Type B pancreatic cell (in vitro differentiated cells): ENCODE data around the gene PBX3. TPM values are rescaled to one million over a fixed set of nuclear protein-coding genes. Genes with fewer than 3 reads are reported as not detected.

Experiments used
- DNase-seq: peaks from one replicate; pipeline ENCODE4 v3.0.0; 2021; ENCODE audit warnings: mixed read lengths; ENCODE audit not compliant: unreplicated experiment; ENCODE audit errors: extremely low spot score
- H3K27ac Mint-ChIP-seq: 2 replicates; pipeline ENCODE4 v1.8.0; 2021; ENCODE audit warnings: mild to moderate bottlenecking, mixed read lengths
- H3K27me3 Mint-ChIP-seq: 2 replicates; pipeline ENCODE4 v1.8.0; 2021; ENCODE audit warnings: mixed read lengths
- H3K36me3 Mint-ChIP-seq: 2 replicates; pipeline ENCODE4 v1.8.0; 2021; ENCODE audit warnings: mixed read lengths
- H3K4me1 Mint-ChIP-seq: one replicate; pipeline ENCODE4 v1.8.0; 2021; ENCODE audit warnings: mixed read lengths; ENCODE audit not compliant: unreplicated experiment
- H3K4me3 Mint-ChIP-seq: 2 replicates; pipeline ENCODE4 v1.8.0; 2021; ENCODE audit warnings: mild to moderate bottlenecking, mixed read lengths
- H3K9me3 Mint-ChIP-seq: 2 replicates; pipeline ENCODE4 v1.8.0; 2021; ENCODE audit warnings: mixed read lengths
- total RNA-seq: library from RNA; stranded (reverse); gene quantifications from 2 replicates; pipeline ENCODE4 v1.2.1, GENCODE V29; 2021; ENCODE audit warnings: low replicate concordance
- TF ChIP-seq, protein P1 (sequence below): fragments of 200-600 bp; sonication (generic); conservative IDR thresholded peaks from 2 replicates; pipeline ENCODE4 v1.5.0; 2021; ENCODE audit warnings: antibody characterized with exemption, mild to moderate bottlenecking

The PBX3 gene
- total RNA-seq, 1 donor from 2014 or later, result 60.9 TPM

DNA sequence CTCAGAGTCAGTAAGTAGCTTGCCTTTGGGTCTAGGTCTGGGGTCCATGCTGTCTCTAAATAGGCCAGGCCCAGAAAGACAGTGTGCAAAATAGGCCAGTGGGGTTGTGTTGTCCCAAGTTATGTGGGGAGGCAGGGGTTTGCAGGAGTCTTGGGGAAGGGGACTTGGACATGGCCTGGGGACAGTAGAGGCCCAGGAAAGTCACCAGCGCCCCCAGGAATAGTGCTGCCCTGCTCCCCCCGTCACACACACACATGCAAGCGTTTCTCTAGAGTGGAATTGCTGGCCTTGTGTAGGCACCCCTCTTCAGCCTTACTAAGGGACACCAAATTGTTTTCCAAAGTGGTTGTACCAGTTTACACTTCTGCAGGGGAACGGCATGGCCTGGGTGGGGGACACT, 227.5 kb downstream of the PBX3 start:
- H3K4me1 Mint-ChIP-seq, result no peaks in the 10 kb centered on the region
- no peak for DNase-seq
- H3K4me3 Mint-ChIP-seq, result no peak overlapping the region
- peaks cover 8% of the 10 kb centered on the region for H3K27me3 Mint-ChIP-seq
- H3K9me3 Mint-ChIP-seq, result peaks cover 5% of the 10 kb centered on the region
- H3K27ac Mint-ChIP-seq, result no peak overlapping the region
- TF ChIP-seq, protein P1, sequence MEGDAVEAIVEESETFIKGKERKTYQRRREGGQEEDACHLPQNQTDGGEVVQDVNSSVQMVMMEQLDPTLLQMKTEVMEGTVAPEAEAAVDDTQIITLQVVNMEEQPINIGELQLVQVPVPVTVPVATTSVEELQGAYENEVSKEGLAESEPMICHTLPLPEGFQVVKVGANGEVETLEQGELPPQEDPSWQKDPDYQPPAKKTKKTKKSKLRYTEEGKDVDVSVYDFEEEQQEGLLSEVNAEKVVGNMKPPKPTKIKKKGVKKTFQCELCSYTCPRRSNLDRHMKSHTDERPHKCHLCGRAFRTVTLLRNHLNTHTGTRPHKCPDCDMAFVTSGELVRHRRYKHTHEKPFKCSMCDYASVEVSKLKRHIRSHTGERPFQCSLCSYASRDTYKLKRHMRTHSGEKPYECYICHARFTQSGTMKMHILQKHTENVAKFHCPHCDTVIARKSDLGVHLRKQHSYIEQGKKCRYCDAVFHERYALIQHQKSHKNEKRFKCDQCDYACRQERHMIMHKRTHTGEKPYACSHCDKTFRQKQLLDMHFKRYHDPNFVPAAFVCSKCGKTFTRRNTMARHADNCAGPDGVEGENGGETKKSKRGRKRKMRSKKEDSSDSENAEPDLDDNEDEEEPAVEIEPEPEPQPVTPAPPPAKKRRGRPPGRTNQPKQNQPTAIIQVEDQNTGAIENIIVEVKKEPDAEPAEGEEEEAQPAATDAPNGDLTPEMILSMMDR, result no peak
- peaks cover 5% of the 10 kb centered on the region for H3K36me3 Mint-ChIP-seq

DNA sequence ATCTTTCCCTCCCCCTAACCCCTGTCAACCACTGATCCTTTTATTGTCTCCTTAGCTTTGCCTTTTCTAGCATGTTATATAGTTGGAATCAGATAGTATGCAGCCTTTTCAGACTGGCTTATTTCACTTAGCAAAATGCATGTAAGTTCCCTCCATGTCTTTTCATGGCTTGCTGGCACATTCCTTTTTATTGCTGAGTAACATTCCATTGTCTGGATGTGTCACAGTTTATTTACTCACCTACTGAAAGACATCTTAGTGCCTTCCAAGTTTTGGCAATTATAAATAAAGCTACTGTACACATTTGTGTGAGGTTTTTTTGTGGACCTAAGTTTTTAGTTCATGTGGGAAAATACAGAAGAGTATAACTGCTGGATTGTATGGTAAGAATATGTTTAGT, 230.1 kb downstream of the PBX3 start:
- Mint-ChIP-seq H3K4me3 (no peak overlapping the region), H3K27me3 (peaks cover 20% of the 10 kb centered on the region), H3K4me1 (no peaks in the 10 kb centered on the region), H3K36me3 (peaks cover 8% of the 10 kb centered on the region), H3K9me3 (peaks cover 17% of the 10 kb centered on the region), H3K27ac (no peak overlapping the region)
- TF ChIP-seq, protein P1, result no peak
- no peak for DNase-seq

DNA sequence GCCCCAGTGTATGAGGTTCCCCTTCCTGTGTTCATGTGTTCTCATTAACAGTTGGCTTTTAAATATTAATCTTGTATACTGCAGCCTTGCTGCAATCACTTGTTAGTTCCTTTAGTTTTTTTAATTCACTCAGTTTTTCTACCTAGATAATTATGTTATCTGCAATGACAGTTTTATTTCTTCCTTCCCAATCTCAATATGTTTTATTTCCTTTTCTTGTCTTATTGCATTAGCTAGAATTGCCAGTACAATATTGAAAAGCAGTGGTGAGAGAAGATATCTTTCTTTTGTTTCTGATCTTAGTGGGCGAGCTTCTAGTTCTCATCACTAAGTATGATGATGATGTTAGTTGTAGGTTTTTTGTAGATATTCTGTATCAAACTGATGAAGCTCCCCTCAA, 232.2 kb downstream of the PBX3 start:
- Mint-ChIP-seq H3K36me3 (peaks cover 8% of the 10 kb centered on the region), H3K4me1 (no peaks in the 10 kb centered on the region), H3K4me3 (no peak overlapping the region), H3K27ac (no peak overlapping the region), H3K9me3 (peaks cover 17% of the 10 kb centered on the region), H3K27me3 (peaks cover 27% of the 10 kb centered on the region)
- TF ChIP-seq, protein P1, result no peak
- no peak for DNase-seq

DNA sequence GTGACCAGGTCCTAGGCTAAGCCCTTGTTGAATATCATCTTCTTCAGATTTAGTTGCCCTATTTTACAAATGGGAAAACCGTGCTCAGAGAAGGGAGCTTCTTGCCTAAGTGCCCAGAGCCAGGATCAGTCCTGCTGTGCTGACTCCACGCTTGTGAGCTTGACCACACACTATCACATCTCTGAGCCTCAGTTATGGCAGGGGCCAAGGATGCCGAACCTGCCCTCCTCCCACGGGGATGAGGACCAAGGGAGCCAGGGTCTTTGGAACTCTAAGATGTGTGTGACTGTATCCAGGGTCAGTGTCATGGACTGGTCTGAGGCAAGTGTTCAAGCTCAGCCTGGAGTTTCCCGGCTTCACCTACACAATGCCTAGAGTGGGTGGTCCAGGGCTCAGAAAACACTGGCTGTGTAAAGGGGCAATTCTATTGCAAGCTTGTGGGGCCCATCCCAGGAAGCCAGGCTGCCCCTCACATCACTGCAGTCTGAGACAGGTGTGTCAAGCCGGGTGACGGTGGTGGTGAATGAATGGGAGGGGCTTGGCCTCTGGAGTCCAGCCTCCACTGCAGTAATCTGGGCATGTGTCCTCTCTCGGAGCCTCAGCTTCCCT, 235.7 kb downstream of the PBX3 start:
- Mint-ChIP-seq H3K9me3 (peaks cover 17% of the 10 kb centered on the region), H3K4me1 (no peaks in the 10 kb centered on the region), H3K36me3 (peaks cover 8% of the 10 kb centered on the region), H3K4me3 (no peak overlapping the region), H3K27me3 (peaks cover 27% of the 10 kb centered on the region), H3K27ac (no peak overlapping the region)
- DNase-seq, result peak; percentile 43
- TF ChIP-seq, protein P1, result no peak

DNA sequence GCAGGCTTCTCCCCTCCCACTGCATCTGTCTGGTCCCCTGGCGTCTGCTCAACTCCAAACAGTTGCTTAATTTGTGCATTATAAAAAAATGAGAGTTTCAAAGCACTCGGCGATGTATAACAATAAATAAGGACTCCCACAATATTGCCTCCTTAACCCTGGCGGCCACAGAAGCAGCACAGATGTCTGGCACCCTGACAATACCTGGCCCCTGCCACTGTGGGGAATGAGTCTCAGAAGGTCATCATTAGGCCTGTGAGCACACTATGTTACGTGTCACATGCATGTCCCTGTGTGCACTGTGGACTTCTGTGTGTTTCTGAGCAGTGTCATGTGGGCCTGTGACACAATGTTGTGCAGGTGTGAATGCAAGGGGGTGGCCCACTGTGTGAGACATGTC, 236.5 kb downstream of the PBX3 start:
- Mint-ChIP-seq H3K27me3 (peaks cover 30% of the 10 kb centered on the region), H3K4me1 (no peaks in the 10 kb centered on the region), H3K9me3 (peaks cover 17% of the 10 kb centered on the region), H3K36me3 (peaks cover 8% of the 10 kb centered on the region), H3K27ac (no peak overlapping the region), H3K4me3 (no peak overlapping the region)
- TF ChIP-seq, protein P1, result no peak
- peak; percentile 55 for DNase-seq

DNA sequence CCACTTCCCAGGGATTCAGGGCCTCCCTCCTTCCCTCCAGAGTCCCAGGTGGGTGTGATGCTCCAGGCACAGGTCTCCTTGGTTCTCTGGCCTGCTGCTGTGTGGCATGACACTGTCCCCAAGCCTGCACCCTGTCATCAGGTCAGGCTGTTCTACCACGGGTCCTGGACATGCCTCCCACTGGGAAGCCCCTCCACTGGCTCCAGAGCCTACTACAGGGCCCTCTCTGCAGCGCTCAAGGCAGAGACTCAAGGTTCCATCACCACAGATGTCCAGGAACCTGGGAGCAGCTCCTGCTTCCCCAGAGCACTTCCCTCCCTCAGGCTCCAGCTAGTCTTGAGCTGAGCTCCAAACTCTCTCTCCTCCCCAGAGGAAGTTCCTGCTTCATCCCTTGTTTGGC, 237.3 kb downstream of the PBX3 start:
- Mint-ChIP-seq H3K4me3 (no peak overlapping the region), H3K27ac (no peak overlapping the region), H3K9me3 (peaks cover 14% of the 10 kb centered on the region), H3K27me3 (peaks cover 30% of the 10 kb centered on the region), H3K36me3 (peaks cover 6% of the 10 kb centered on the region), H3K4me1 (no peaks in the 10 kb centered on the region)
- TF ChIP-seq, protein P1, result no peak
- DNase-seq, result peak; percentile 43
